PFSK-1 (cell line): ENCODE measurements around the gene CLMN.

Experiments used
- FOXP2 ChIP-seq: optimal IDR thresholded peaks from 2 replicates; pipeline ENCODE3; 2011; ENCODE audit warnings: borderline replicate concordance, control low read depth, inconsistent platforms; ENCODE audit not compliant: insufficient read depth; ENCODE audit errors: extremely low read length, extremely low read depth
- POLR2AphosphoS5 ChIP-seq: IDR thresholded peaks from 2 replicates; pipeline ENCODE4 v1.6.1; 2012; ENCODE audit warnings: low read depth, mild to moderate bottlenecking, control low read depth, low read length, moderate library complexity
- SIN3A ChIP-seq: IDR thresholded peaks from 2 replicates; pipeline ENCODE4 v1.6.1; 2012; ENCODE audit warnings: mild to moderate bottlenecking, low read length, moderate library complexity, borderline replicate concordance; ENCODE audit not compliant: insufficient read depth
- TAF1 ChIP-seq: IDR thresholded peaks from 2 replicates; pipeline ENCODE4 v1.6.1; 2012; ENCODE audit warnings: low read length, control low read depth, borderline replicate concordance; ENCODE audit not compliant: insufficient read depth
- TF ChIP-seq, protein P1 (sequence below), 2 experiments: IDR thresholded peaks; 2 replicates each; pipeline versions ENCODE4 v1.6.1 to v1.8.0; 2011 to 2012; ENCODE audit warnings: low read depth in 2 of 2, low read length in 2 of 2, control low read depth in 1 of 2, inconsistent platforms in 1 of 2, mild to moderate bottlenecking in 1 of 2, moderate library complexity in 1 of 2; ENCODE audit not compliant: insufficient read depth in 1 of 2

The CLMN gene

DNA sequence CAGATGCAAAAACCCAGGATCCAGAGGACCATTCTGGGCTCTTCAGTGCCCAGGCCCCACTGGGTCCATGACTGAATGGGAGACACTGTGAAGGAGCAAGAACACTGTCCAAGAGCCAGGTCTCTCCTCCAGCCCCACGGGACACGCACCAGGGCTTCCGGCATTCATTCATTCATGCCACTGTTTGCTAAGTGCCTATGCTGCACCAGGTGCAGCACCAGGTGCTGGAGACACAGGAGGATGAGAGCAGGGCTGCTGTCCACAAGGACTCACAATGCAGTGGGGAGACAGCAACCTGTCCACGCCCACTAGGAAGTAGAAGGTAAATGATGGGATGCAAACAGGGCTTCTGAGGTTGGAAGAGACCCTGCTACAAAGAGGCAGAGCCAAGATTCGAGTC lies 20.4 kb downstream of the CLMN start:
- TF ChIP-seq FOXP2 (no peak), SIN3A (no peak), TAF1 (no peak), POLR2AphosphoS5 (no peak)
- TF ChIP-seq, protein P1, sequence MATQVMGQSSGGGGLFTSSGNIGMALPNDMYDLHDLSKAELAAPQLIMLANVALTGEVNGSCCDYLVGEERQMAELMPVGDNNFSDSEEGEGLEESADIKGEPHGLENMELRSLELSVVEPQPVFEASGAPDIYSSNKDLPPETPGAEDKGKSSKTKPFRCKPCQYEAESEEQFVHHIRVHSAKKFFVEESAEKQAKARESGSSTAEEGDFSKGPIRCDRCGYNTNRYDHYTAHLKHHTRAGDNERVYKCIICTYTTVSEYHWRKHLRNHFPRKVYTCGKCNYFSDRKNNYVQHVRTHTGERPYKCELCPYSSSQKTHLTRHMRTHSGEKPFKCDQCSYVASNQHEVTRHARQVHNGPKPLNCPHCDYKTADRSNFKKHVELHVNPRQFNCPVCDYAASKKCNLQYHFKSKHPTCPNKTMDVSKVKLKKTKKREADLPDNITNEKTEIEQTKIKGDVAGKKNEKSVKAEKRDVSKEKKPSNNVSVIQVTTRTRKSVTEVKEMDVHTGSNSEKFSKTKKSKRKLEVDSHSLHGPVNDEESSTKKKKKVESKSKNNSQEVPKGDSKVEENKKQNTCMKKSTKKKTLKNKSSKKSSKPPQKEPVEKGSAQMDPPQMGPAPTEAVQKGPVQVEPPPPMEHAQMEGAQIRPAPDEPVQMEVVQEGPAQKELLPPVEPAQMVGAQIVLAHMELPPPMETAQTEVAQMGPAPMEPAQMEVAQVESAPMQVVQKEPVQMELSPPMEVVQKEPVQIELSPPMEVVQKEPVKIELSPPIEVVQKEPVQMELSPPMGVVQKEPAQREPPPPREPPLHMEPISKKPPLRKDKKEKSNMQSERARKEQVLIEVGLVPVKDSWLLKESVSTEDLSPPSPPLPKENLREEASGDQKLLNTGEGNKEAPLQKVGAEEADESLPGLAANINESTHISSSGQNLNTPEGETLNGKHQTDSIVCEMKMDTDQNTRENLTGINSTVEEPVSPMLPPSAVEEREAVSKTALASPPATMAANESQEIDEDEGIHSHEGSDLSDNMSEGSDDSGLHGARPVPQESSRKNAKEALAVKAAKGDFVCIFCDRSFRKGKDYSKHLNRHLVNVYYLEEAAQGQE (IDR thresholded peaks at IDR 0.05; ENCODE audit: insufficient read depth in 1 of 2, low read depth in 2 of 2, low read length in 2 of 2), result no peak

DNA sequence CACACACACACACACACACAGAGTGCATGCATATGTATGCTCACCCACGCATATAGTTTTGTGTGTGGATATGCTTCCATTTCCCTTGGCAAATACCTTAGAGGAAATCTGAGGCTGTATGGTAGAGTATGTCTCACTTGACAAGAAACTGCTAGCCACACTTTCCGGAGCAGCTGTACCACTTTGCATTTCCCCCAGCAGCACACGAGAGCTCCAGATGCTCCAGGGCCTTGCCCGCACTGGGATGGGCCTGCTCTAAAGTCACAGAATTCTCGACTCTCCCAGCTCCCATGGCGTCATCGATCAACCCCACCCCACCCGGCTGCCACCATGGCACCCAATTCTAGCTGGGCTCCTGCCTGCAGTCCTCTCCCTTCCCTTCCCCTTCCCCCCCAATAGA lies 21.9 kb downstream of the CLMN start:
- no peak for TF ChIP-seq TAF1
- TF ChIP-seq FOXP2, result no peak
- no peak for TF ChIP-seq SIN3A
- TF ChIP-seq, protein P1 (IDR thresholded peaks at IDR 0.05; ENCODE audit: insufficient read depth in 1 of 2, low read depth in 2 of 2, low read length in 2 of 2), result no peak
- no peak for TF ChIP-seq POLR2AphosphoS5

DNA sequence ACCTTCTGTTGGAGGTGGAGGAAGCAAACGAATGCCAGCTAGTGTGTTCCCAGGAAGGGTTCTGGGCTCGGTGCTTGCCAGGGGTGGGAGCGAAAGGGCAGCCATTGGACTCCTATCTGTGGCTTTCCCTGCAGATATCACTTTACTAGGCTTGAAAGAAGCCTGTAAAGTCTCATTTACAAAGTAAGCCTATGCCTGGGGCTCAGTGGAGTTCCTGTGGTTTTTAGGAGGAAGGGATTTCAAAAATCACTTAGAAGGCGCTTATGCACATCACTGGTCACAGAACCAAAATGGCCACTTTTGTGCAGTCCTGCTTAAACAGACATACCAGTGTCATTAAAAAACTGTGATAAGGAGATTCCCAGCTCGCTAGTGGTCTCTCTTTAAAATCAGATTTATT lies 22.7 kb downstream of the CLMN start:
- TF ChIP-seq TAF1, result no peak
- no peak for TF ChIP-seq FOXP2
- TF ChIP-seq POLR2AphosphoS5, result no peak
- TF ChIP-seq, protein P1 (IDR thresholded peaks at IDR 0.05; ENCODE audit: insufficient read depth in 1 of 2, low read depth in 2 of 2, low read length in 2 of 2), result no peak
- TF ChIP-seq SIN3A, result no peak

DNA sequence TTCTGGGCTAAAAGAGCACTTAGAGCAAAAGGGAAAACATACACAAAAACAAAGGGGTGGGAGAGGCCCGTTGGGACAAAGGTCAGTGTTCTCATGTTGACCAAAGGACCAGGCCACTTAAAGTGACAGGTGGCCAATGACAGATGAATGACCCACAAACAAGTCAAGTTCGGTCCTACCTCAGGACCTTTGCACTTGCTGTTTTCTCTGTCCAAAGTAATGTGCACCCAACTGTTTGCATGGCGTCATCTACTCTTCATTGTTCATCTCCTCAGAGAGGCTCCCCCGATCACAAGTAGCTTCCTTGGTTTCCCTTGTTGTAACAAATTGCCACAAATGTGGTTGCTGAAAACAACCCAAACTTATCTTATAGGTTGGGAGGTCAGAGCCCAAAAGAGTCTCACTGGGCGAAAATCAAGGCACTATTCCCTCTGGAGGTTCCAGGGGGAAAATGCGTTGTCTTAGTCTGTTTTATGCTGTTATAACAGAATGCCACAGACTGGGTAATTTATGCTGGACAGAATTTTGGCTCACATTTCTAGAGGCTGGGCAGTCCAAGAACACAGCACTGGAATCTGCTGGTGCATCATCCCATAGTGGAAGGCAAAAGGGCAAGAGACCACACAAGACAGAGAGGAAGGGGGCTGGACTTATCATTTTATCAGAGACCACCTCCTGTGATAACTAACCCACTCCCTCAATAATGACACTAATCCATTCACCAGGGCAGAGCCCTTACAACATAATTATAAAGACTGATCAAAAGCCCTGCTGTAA lies 23.9 kb downstream of the CLMN start:
- no peak for TF ChIP-seq FOXP2
- TF ChIP-seq POLR2AphosphoS5, result no peak
- no peak for TF ChIP-seq TAF1
- TF ChIP-seq, protein P1 (IDR thresholded peaks at IDR 0.05; ENCODE audit: insufficient read depth in 1 of 2, low read depth in 2 of 2, low read length in 2 of 2), result no peak
- TF ChIP-seq SIN3A, result no peak
